SK-N-SH (cell line): ENCODE results near the gene WWP2.

Source experiments
- CTCF ChIP-seq: fragments of 200-600 bp; sonication (generic); IDR thresholded peaks from 2 replicates; pipeline ENCODE4 v1.6.1; 2017; ENCODE audit warnings: antibody characterized with exemption, mild to moderate bottlenecking, moderate library complexity
- EP300 ChIP-seq, 2 experiments: IDR thresholded peaks; 2 replicates each; pipeline versions ENCODE4 v1.4.0 to v1.6.1; 2012; ENCODE audit warnings: borderline replicate concordance in 1 of 2, low read depth in 1 of 2, low read length in 1 of 2
- JUND ChIP-seq: IDR thresholded peaks from 2 replicates; pipeline ENCODE4 v1.4.0; 2012
- MXI1 ChIP-seq: IDR thresholded peaks from 2 replicates; pipeline ENCODE4 v1.6.1; 2012; ENCODE audit warnings: mild to moderate bottlenecking, low read depth, low read length, improper control_type of control experiment
- RAD21 ChIP-seq: IDR thresholded peaks from 2 replicates; pipeline ENCODE4 v1.6.1; 2012; ENCODE audit warnings: mild to moderate bottlenecking, low read length
- RFX5 ChIP-seq: IDR thresholded peaks from 2 replicates; pipeline ENCODE4 v1.6.1; 2012; ENCODE audit warnings: mild to moderate bottlenecking, improper control_type of control experiment, low read length
- RXRA ChIP-seq: IDR thresholded peaks from 2 replicates; pipeline ENCODE4 v1.4.0; 2012; ENCODE audit warnings: low read depth, mild to moderate bottlenecking, borderline replicate concordance
- YY1 ChIP-seq: IDR thresholded peaks from 2 replicates; pipeline ENCODE4 v1.4.0; 2012; ENCODE audit warnings: low read depth, mild to moderate bottlenecking
- TF ChIP-seq, protein P1 (sequence below): fragments of 150-350 bp; IDR thresholded peaks from 2 replicates; pipeline ENCODE4 v1.6.1; 2017; ENCODE audit warnings: antibody characterized with exemption, low read length, low read depth, borderline replicate concordance
- TF ChIP-seq, protein P2 (sequence below): IDR thresholded peaks from 2 replicates; pipeline ENCODE4; 2012
- TF ChIP-seq, protein P3 (sequence below): IDR thresholded peaks from 2 replicates; pipeline ENCODE4 v1.4.0; 2012; ENCODE audit warnings: low read depth

GRCh38 chr16:69768666-69769065 lies 6.5 kb downstream of the WWP2 start:
- TF ChIP-seq JUND (no peak), CTCF (no peak), EP300 (IDR thresholded peaks at IDR 0.05; ENCODE audit: borderline replicate concordance in 1 of 2, low read depth in 1 of 2, low read length in 1 of 2) (no peak), RFX5 (no peak), MXI1 (no peak), RAD21 (no peak), YY1 (no peak), RXRA (no peak)
- TF ChIP-seq, protein P1, sequence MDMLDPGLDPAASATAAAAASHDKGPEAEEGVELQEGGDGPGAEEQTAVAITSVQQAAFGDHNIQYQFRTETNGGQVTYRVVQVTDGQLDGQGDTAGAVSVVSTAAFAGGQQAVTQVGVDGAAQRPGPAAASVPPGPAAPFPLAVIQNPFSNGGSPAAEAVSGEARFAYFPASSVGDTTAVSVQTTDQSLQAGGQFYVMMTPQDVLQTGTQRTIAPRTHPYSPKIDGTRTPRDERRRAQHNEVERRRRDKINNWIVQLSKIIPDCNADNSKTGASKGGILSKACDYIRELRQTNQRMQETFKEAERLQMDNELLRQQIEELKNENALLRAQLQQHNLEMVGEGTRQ: no peak
- TF ChIP-seq, protein P2, sequence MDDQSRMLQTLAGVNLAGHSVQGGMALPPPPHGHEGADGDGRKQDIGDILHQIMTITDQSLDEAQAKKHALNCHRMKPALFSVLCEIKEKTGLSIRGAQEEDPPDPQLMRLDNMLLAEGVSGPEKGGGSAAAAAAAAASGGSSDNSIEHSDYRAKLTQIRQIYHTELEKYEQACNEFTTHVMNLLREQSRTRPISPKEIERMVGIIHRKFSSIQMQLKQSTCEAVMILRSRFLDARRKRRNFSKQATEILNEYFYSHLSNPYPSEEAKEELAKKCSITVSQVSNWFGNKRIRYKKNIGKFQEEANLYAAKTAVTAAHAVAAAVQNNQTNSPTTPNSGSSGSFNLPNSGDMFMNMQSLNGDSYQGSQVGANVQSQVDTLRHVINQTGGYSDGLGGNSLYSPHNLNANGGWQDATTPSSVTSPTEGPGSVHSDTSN: no peak
- TF ChIP-seq, protein P3, sequence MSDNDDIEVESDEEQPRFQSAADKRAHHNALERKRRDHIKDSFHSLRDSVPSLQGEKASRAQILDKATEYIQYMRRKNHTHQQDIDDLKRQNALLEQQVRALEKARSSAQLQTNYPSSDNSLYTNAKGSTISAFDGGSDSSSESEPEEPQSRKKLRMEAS: no peak
